H4 (cell line): ENCODE results near the gene DAND5. TPM values are rescaled to one million over a fixed set of nuclear protein-coding genes. Genes with fewer than 3 reads are reported as not detected.

Experiments used
- DNase-seq: peaks from one replicate; pipeline ENCODE4 v3.0.0-alpha.2; 2015; ENCODE audit warnings: low spot score
- total RNA-seq: library from RNA; depleted of rRNA; stranded (reverse); fragments of >200 nt; shearing (Covaris generic); gene quantifications from 2 replicates; pipeline ENCODE4 v1.2.3, GENCODE V29; 2014

Gene DAND5
- total RNA-seq, 1 experiment from 2014 or later = 0.06 TPM

DNA sequence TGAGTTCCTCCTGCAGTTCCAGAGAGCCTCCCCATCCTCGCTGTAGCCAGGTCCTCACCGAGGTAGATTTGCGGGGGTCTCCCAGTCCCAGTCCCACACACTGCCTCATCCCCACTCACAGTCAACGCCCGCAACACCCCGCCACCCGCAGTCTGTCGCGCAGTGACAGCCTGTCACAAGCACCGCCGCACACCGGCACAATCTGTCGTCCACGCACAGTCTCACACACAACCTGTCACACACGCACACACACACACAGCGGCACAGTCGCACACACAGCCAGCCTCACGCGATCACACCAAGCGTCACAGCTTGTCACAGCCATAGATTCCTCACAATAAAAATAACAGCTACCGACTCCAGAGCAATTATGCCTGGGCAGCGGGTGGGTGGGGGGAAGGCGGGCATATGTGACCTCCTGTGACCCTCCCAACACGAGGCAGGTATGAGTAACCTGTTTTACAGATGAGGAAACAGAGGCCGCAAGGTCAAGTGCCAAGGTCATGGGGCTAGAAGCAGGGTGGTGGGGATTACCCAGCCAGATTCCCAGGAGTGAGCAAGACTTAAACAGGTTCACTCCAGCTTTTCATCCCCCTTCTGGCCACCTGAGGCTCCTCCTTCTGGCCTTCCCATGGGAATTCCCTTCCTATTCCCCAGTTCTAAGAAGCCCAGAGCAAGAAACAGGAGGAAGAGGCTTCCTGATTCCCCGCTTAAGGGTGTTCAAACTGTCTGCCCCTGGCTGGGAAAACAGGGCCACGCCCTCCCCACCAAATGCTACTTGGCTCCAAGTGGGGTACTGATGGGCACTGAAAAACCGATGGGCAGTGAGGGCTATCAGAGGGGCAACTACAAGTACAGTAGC, 39.8 kb downstream of the DAND5 start:
- no peak for DNase-seq

GRCh38 chr19:13010038-13010991, 40.9 kb downstream of the DAND5 start:
- DNase-seq = no peak

DNA sequence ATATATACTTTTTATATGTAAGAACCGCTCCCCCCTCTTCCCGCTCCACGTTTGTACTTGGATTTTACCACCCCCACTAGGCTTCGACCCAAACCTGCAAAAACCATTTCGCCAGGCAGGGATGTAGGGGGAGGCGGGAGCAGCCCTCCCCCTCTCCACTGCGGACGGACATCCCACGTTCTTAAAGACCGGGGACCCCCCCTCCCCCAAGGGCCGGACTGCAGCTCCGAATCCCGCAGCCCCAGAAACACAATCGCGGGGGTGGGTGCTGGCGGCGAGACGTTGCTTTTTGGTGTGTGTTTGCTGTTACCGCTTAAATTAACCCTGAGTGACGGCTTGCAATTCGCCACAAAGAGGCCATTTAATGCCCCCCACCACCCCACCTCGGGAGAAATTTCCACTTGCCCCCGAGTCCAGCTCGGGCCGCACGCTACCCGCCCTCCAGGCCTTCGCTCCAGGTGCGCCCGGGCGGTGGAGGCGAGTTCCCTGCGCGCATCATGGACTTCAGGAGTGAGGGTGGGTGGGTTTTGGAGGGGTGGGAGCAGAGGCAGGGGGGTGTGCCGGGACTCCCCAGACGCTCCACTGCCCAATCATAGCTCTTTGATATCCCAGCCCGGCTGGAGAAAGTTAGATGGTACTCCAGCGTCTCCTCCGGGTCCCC, 41.7 kb downstream of the DAND5 start:
- no peak for DNase-seq

GRCh38 chr19:13011653-13012389, 42.4 kb downstream of the DAND5 start:
- no peak for DNase-seq

- no peak for DNase-seq
Measured at GRCh38 chr19:13012390-13012689, 43.0 kb downstream of the DAND5 start.

- peak; percentile 31 for DNase-seq
Measured at GRCh38 chr19:13012690-13013608, 43.6 kb downstream of the DAND5 start.

GRCh38 chr19:13013649-13014048, 44.3 kb downstream of the DAND5 start:
- DNase-seq = no peak

GRCh38 chr19:13014101-13014920, 44.9 kb downstream of the DAND5 start:
- no peak for DNase-seq

DNA sequence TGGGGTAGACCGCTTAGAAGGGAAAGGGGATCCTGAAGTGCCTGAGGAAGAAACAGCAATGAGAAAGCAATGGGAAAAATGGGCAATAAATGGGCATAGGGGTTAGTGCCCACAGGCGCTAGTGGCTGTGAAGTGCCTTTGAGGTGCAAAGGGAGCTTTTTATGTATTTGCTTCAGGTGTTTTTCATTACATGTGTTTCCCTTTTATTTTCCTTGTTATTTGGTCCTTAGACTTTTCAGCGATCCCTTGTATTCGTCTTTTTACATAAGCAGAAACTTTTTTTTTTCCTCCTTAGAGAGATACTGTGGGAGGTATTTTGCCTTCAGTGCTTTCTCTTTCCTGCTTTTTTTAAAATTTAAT, 45.5 kb downstream of the DAND5 start:
- no peak for DNase-seq

DNA sequence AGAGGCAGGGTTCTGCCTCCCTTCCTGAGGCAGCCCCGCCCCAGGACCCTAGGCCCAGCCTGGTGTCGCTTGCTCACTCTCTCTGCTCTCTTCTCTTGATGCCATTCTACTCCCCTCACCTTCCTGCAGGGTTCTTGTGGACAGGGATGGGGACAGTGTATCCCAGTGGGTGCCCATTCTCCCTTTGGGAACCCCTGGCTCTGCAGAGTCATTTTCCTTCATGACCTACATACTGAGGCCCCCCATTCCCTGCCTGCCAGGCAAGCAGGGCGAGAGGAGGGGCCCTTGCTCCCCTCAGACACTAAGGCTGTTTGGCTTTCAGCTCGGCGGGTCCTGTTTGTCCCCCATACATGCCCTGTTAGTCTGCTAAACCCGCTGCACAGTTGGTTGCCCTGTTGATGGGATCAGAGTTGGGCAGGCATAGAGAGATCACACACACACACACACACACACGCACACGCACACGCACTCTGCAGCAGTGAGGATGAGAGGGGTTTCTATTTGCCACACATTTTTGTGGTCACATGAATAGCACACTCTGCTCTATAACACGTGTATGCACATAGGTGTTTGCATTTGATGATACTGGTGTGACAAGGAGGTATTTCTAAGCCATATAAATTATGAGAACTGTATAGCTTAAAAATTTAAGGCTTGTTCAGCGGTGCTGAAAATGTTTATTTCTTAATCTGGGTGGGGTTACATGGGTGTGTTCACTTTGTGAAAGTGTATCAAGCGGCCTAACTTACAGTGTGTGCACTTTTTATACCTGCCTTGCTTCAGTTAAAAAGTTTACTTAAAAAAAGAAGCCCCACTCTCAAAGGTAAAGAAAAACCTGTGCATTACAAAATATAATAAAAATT, 46.2 kb downstream of the DAND5 start:
- peak; percentile 44 for DNase-seq

DNA sequence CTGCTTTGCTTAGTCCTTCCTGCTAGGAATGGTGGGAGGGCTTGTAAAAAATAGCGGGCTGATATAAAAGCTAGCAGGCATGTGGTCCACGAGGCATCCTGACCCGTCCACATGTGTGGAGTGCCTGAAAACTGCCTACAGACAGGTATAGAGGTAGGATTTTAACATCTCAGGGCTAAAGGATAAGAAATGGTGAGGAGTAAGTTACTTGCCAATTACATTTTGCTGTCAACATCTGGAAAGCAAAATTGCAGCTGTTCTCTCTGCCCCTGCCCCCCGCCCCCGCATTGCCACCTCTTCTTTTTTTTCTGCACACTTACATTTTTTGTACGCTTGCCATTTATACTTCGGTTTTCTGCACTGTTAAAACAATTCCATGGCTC, 46.9 kb downstream of the DAND5 start:
- DNase-seq = no peak

GRCh38 chr19:13016628-13017305, 47.4 kb downstream of the DAND5 start:
- DNase-seq = no peak

DNA sequence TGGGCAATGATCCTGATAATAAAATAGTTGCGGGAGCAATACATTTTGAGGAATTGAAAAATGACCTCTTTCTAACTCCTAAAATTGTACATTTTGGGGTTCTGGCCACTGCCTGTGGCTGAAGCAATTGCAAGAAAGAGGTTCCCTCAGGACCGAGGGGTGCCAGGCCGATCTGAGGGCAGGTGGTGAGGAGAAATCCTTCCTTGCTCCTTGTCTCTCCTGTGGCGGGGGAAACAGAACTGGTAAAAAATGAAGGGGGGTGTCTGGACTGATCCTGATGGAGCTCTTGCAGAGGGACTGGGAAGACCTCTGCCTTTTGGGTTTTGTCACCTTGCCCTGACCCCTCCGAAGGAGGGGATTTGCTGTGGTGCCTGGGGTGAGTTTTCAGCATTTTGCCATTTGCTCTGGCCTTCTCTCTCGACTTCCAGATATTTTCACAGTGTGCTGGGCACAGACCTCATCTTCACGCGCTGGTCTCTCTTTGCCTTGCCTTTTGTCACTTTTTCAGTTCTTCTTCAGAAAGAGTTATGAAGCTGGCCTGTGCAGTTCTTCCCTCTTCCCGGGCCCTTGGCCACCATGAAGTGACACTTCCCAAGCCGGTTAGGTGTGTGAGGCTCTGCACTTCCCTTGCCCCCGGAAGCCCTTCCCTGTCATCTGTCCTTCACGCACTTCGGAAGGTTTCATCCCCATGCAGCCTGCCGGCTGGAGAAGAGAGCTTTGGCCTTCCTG, 48.1 kb downstream of the DAND5 start:
- DNase-seq = no peak

GRCh38 chr19:13018035-13018914, 48.9 kb downstream of the DAND5 start:
- no peak for DNase-seq

GRCh38 chr19:13019332-13019731, 50.0 kb downstream of the DAND5 start:
- DNase-seq = no peak

- no peak for DNase-seq
Measured at GRCh38 chr19:13020002-13020414, 50.6 kb downstream of the DAND5 start.
